Endothelial cell of umbilical vein (primary cell): ENCODE data around the gene ATAD1.

Experiments used
- CTCF ChIP-seq, 2 donors: IDR thresholded peaks; 1 replicate in 1 of 2; 2 replicates in 1 of 2; pipeline ENCODE4 v1.5.1; 2011; ENCODE audit warnings: low read length in 2 of 2, mild to moderate bottlenecking in 2 of 2, moderate library complexity in 2 of 2, control low read depth in 1 of 2, inconsistent platforms in 1 of 2, low read depth in 1 of 2; ENCODE audit not compliant: insufficient read depth in 1 of 2; ENCODE audit errors: extremely low read depth in 1 of 2
- EZH2 ChIP-seq: IDR thresholded peaks from 2 replicates; pipeline ENCODE4 v1.6.1; 2012; ENCODE audit warnings: borderline replicate concordance, low read depth, mild to moderate bottlenecking, moderate library complexity, low read length, inconsistent platforms; ENCODE audit not compliant: severe bottlenecking
- FOS ChIP-seq: IDR thresholded peaks from 2 replicates; pipeline ENCODE4 v1.6.1; 2011; ENCODE audit warnings: mild to moderate bottlenecking, low read length, moderate library complexity, borderline replicate concordance; ENCODE audit not compliant: insufficient read depth
- GATA2 ChIP-seq: IDR thresholded peaks from 2 replicates; pipeline ENCODE4 v1.7.0; 2011; ENCODE audit warnings: low read depth, mild to moderate bottlenecking, moderate library complexity, mixed read lengths, low read length; ENCODE audit not compliant: insufficient read length, insufficient read depth
- JUN ChIP-seq: IDR thresholded peaks from 2 replicates; pipeline ENCODE4 v1.6.1; 2011; ENCODE audit warnings: borderline replicate concordance, low read depth; ENCODE audit not compliant: insufficient read length, insufficient read depth
- MAX ChIP-seq: IDR thresholded peaks from 2 replicates; pipeline ENCODE4 v1.6.1; 2011; ENCODE audit not compliant: insufficient read depth, insufficient read length
- MYC ChIP-seq: IDR thresholded peaks from one replicate; pipeline ENCODE4 v1.6.1; 2011; ENCODE audit warnings: mild to moderate bottlenecking, low read depth, low read length
- POLR2A ChIP-seq: IDR thresholded peaks from 2 replicates; pipeline ENCODE4 v1.6.1; 2012; ENCODE audit warnings: low read depth, mild to moderate bottlenecking, control low read depth, low read length
- POLR2AphosphoS5 ChIP-seq: IDR thresholded peaks from 2 replicates; pipeline ENCODE4 v1.6.1; 2012; ENCODE audit warnings: low read depth, mild to moderate bottlenecking, control low read depth, low read length, moderate library complexity; ENCODE audit not compliant: insufficient read depth

- no peak for TF ChIP-seq POLR2AphosphoS5
- no peak for TF ChIP-seq MAX
- TF ChIP-seq CTCF (IDR thresholded peaks at IDR 0.05; ENCODE audit: extremely low read depth in 1 of 2, insufficient read depth in 1 of 2, low read depth in 1 of 2, low read length in 2 of 2), result no peak
- TF ChIP-seq POLR2A, result no peak
- TF ChIP-seq EZH2, result no peak
- TF ChIP-seq JUN, result no peak
- no peak for TF ChIP-seq FOS
- TF ChIP-seq GATA2, result no peak
- no peak for TF ChIP-seq MYC
These were observed 28.0 kb upstream of the ATAD1 start for GRCh38 chr10:87846023-87846422.
